Measurements from ENCODE around the gene CHAF1A.
A peak's percentile ranks its signal among the peaks of the same experiment; 100 is the strongest.

The CHAF1A gene

DNA sequence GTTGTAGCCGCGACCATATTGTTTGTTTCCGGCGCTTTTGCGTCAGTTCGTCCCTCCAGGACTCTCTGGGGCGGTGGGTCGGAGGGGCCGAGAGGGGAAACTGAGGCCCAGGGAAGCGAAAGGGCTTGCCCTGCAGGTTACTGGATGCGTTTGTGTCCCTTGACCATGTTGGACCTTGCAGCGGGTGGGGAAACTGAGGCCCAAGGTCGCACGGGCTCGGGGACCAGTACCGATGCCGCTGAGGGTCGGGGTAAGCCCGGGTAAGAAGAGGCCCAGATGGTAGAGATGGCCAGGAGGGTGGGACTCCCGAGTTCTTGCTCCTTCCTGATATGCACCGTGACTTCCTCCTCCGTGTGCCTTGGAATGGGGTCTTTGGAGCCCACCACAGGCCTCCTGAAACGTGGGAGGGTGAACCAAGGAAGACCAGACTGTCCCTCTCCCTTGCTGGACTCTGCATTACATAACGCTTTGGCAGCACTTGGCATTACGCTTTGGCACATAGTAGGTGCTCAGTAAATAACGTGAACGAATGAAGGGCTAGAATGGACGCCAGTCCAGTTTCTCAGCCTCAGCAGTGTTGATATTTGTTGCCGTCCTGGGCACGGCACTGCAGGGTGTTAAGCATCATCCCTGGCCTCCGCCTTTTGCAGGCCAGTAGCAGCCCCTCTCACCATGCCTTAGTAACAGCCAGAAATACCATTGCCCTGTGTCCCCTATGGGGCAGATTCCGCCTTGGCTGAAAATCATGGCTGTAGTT lies 743 bp downstream of the CHAF1A start:
- DNase-seq: no peak

GRCh38 chr19:4405977-4406376 lies 3.5 kb downstream of the CHAF1A start:
- DNase-seq: no peak

GRCh38 chr19:4406626-4407025 lies 4.2 kb downstream of the CHAF1A start:
- DNase-seq: no peak

GRCh38 chr19:4409123-4409933 lies 6.9 kb downstream of the CHAF1A start:
- DNase-seq: no peak

GRCh38 chr19:4413588-4413987 lies 11.1 kb downstream of the CHAF1A start:
- no peak for DNase-seq

GRCh38 chr19:4414144-4414799 lies 11.8 kb downstream of the CHAF1A start:
- DNase-seq: no peak

DNA sequence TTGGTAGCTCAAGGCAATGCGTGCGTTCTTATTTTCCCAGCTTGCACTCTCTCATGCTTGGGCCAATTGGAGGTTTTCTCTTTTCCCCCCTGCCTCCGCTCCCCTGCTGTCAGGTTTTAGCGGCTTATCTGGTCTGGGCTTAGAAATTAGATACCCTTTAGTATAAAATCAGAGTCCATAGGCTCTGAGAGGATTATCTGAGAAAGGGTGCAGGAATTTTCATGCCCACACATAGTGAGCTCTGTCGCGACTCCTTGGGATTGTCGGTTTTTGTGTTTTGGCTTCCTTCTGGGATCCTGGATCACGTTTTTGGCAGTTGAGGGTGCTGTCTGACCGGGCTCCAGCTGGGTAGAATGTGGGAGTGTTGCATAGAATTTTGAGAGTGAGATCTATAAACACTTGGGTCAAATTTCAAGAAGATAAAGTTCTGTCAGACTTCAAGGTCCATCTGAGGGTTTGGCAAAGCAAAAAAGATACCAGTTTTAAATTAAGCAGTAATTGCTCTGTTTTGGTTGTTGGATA lies 12.4 kb downstream of the CHAF1A start:
- DNase-seq: no peak

- peak in 2 of 51 donors; percentile 7 to 35 for DNase-seq
Observed at GRCh38 chr19:4415352-4415751, 12.9 kb downstream of the CHAF1A start.

DNA sequence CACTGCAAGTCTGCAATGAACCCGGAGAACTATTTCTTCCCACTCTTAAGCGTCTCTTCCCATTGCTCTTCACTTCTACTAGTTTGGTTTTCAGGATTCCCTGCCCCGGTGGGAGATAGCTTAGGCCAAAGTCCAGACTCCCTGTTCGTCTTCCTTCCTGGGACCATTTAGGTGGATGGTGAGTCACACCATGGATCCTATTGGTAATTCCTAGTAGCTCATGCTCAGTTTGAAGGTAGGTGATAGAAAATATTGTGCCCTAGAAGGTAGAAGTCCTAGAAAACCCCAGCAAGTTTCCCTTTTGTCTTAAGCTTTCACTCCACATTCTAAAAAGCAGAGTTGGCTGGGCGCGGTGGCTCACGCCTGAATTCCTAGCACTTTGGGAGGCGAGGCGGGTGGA lies 13.8 kb downstream of the CHAF1A start:
- DNase-seq: no peak

- DNase-seq: no peak
Observed at GRCh38 chr19:4423416-4424126, 21.1 kb downstream of the CHAF1A start.

DNA sequence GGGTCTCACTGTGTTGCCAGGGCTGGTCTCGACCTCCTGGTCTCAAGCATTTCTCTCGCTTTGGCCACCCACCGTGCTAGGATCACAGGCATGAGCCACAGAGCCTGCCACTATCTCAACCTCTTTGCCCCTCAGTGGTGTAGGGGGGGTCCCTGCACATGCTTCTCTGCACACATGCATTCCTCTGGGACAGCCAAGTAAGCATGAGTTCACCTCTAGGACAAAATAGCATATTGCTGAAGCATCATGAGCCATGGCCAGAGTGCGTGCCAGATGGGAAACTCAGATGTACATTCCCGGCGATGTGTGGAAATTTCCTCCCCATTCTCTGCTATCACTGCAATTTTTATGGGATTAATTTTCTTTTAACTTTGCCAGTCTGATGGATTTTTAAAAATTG lies 23.1 kb downstream of the CHAF1A start:
- DNase-seq: no peak

GRCh38 chr19:4428326-4428975 lies 26.0 kb downstream of the CHAF1A start:
- no peak for DNase-seq

DNA sequence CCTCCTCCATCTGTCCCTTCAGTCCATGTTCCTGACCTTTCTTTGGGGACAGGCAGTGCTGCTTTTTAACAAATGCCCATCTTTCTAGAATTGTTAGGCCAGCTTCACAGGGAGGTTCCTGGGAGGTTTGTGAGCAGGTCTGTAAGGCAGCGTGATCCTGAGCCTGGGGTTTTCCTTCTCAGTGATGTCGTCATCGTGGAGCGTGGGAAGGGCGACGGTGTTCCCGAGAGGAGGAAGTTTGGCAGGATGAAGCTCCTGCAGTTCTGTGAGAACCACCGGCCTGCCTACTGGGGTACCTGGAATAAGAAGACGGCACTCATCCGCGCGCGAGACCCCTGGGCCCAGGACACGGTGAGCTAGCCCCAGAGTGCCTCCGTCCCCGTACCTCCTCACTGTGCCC lies 26.8 kb downstream of the CHAF1A start:
- no peak for DNase-seq

- DNase-seq: no peak
Observed at GRCh38 chr19:4429771-4430171, 27.3 kb downstream of the CHAF1A start.

DNA sequence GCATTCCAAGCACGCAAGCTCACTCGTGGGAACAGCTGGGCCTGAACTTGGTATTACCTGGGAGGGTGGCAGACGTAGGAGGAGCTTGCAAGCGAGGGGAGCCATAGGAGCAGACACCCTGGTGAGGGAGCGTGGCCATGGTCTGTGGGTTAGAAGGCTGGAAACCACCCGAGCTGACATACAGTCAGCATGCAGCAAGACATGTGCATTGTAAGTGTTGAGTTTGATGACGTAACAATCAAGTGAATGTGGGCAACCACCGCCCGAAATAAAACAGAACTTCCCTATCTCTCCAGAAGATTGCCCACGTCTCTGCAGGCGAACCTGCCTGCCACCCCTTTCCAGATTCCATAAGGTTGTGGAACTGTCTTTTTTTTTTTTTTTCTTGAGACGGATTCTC lies 28.3 kb downstream of the CHAF1A start:
- peak in 25 of 51 donors; percentile 12 to 52 (median 25) for DNase-seq

- no peak for DNase-seq
Observed at GRCh38 chr19:4431296-4431695, 28.9 kb downstream of the CHAF1A start.

DNA sequence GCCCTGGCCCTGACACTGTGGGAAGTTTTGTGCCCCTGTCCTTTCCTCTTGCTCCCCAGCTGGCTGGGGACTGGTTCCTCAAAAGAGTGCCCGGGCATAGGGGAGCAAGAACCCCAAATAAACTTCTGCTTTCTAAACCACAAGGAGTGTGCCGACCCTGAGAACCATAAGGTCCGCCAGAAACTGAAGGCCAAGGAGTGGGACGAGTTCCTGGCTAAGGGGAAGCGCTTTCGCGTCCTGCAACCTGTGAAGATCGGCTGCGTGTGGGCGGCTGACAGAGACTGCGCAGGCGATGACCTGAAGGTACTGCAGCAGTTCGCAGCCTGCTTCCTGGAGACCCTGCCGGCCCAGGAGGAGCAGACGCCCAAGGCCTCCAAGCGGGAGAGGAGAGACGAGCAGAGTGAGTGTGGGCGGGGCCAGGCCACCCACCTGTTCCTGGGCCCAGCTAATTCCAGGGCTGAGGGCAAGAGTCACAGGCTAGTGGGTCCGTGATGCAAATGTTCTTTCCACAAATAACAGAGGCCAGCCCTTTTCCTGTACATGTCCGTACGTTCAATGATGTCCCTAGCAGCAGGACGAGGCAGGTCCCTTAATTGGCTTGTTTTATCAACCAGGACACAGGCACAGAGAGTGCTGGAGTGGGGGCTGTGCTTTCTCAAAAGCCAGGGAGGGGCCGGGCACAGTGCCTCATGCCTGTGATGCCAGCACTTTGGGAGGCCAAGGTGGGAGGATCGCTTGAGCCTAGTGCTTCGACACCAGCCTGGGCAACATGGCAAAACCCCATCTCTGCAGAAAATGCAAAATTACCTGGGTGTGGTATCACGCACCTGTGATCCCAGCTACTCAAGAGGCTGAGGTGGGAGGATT lies 29.6 kb downstream of the CHAF1A start:
- DNase-seq: peak in 12 of 51 donors; percentile 6 to 43 (median 17)

- DNase-seq: no peak
Observed at GRCh38 chr19:4432918-4433506, 30.6 kb downstream of the CHAF1A start.

DNA sequence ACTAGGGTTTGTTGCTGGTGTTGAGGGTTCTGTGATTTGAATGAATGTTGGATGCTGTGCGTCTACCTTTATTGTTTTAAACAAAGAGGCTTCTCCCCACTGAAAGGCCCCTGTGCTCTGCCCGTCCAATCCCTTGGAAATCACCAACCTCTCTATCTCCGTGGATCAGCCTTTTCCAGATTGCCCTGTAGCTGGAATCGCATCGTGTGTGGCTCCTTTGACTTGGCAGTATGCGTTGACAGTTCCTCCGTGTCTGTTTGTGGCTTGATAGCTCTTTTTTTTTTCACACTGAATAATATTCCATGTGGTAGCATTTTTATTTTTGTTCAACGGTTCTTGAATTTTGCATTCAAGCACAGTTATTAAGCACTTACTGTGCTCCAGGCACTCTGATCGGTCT lies 32.0 kb downstream of the CHAF1A start:
- no peak for DNase-seq

GRCh38 chr19:4436231-4436630 lies 33.8 kb downstream of the CHAF1A start:
- no peak for DNase-seq

Measured in hypothalamus (tissue), 51 donors.